Endothelial cell of umbilical vein (primary cell): ENCODE results near the gene NELFCD. TPM values are rescaled to one million over a fixed set of nuclear protein-coding genes. Genes with fewer than 3 reads are reported as not detected.

Source experiments
- BruUV-seq: library from RNA; stranded (reverse); fragments of 400-500 nt; replicated peaks from 2 replicates; lab custom pipeline; 2021; lab: Mats Ljungman, UMichigan
- CTCF ChIA-PET: fragments of 300-600, 350-600 bp; sonication (Branson Sonifier 250); formaldehyde crosslinking; loops from one replicate; lab custom pipeline; 2021; ENCODE audit warnings: antibody characterized with exemption, inconsistent platforms; lab: Charles Lee
- POLR2A ChIA-PET: fragments of 300-600, 350-600 bp; sonication (Branson Sonifier 250); formaldehyde crosslinking; loops from one replicate; lab custom pipeline; 2021; ENCODE audit warnings: antibody characterized with exemption, inconsistent platforms; lab: Charles Lee
- DNase-seq: peaks from one replicate; pipeline ENCODE4 v3.0.0-alpha.2; 2011; ENCODE audit warnings: low read depth, low spot score
- FAIRE-seq: peaks from 2 replicates; lab custom pipeline; 2011; peaks lifted over from hg19 to GRCh38; lab: Jason Lieb, UNC
- H2AFZ ChIP-seq: 2 replicates; pipeline ENCODE4 v1.6.0; 2012; ENCODE audit warnings: low read depth, low read length, control low read depth, inconsistent platforms
- H3K27ac ChIP-seq: 2 replicates; pipeline ENCODE4 v1.5.1; 2011; ENCODE audit warnings: low read depth, mild to moderate bottlenecking, control low read depth, low read length, moderate library complexity; ENCODE audit not compliant: insufficient read depth
- H3K27me3 ChIP-seq, 2 experiments: 2 replicates each; pipeline versions ENCODE4 v1.6.0 to v1.6.1; 2011; ENCODE audit warnings: low read length in 2 of 2, mixed read lengths in 1 of 2; ENCODE audit not compliant: control insufficient read depth in 2 of 2, insufficient read depth in 2 of 2
- H3K36me3 ChIP-seq, 2 experiments: 2 replicates in 1 of 2; 3 replicates in 1 of 2; pipeline ENCODE4 v1.5.1; 2011; ENCODE audit warnings: low read length in 2 of 2, mild to moderate bottlenecking in 1 of 2, moderate library complexity in 1 of 2; ENCODE audit not compliant: control insufficient read depth in 2 of 2, insufficient read depth in 2 of 2; ENCODE audit errors: extremely low read depth in 1 of 2
- H3K4me1 ChIP-seq: 3 replicates; pipeline ENCODE4 v1.5.1; 2011; ENCODE audit warnings: mild to moderate bottlenecking, low read length; ENCODE audit not compliant: control insufficient read depth, insufficient read depth; ENCODE audit errors: extremely low read depth
- H3K4me2 ChIP-seq: 2 replicates; pipeline ENCODE4 v1.6.1; 2011; ENCODE audit warnings: low read length, control low read depth, mixed read lengths; ENCODE audit not compliant: insufficient read depth
- H3K4me3 ChIP-seq, 3 experiments: fragments of 200-600 bp in 1 of 3; sonication (generic), shearing (Covaris generic) in 1 of 3; replicated peaks in 1 of 3; 2 replicates each; pipeline ENCODE4 v1.5.1; 2011 to 2016; ENCODE audit warnings: control low read depth in 3 of 3, low read length in 3 of 3, mild to moderate bottlenecking in 2 of 3, inconsistent platforms in 1 of 3, low read depth in 1 of 3, moderate library complexity in 1 of 3; ENCODE audit not compliant: insufficient read depth in 1 of 3
- H3K79me2 ChIP-seq: 2 replicates; pipeline ENCODE4 v1.6.0; 2012; ENCODE audit warnings: low read length, inconsistent platforms; ENCODE audit not compliant: control insufficient read depth, insufficient read depth
- H3K9ac ChIP-seq: replicated peaks from 2 replicates; pipeline ENCODE3; 2011; ENCODE audit warnings: low read length, control low read depth; ENCODE audit not compliant: insufficient read depth; ENCODE audit errors: extremely low read depth
- H3K9me1 ChIP-seq: replicated peaks from 3 replicates; pipeline ENCODE4 v1.6.0; 2011; ENCODE audit warnings: mild to moderate bottlenecking, low read length; ENCODE audit not compliant: control insufficient read depth, insufficient read depth; ENCODE audit errors: extremely low read depth
- H3K9me3 ChIP-seq: replicated peaks from 2 replicates; pipeline ENCODE4 v1.5.1; 2012; ENCODE audit warnings: low read length, inconsistent platforms; ENCODE audit not compliant: control insufficient read depth, insufficient read depth
- H4K20me1 ChIP-seq: replicated peaks from 2 replicates; pipeline ENCODE3; 2011; ENCODE audit warnings: mild to moderate bottlenecking, low read length; ENCODE audit not compliant: control insufficient read depth, insufficient read depth; ENCODE audit errors: extremely low read depth
- EZH2 ChIP-seq: IDR thresholded peaks from 2 replicates; pipeline ENCODE4 v1.6.1; 2012; ENCODE audit warnings: borderline replicate concordance, low read depth, mild to moderate bottlenecking, moderate library complexity, low read length, inconsistent platforms; ENCODE audit not compliant: severe bottlenecking
- FOS ChIP-seq: IDR thresholded peaks from 2 replicates; pipeline ENCODE4 v1.6.1; 2011; ENCODE audit warnings: mild to moderate bottlenecking, low read length, moderate library complexity, borderline replicate concordance; ENCODE audit not compliant: insufficient read depth
- GATA2 ChIP-seq: IDR thresholded peaks from 2 replicates; pipeline ENCODE4 v1.7.0; 2011; ENCODE audit warnings: low read depth, mild to moderate bottlenecking, moderate library complexity, mixed read lengths, low read length; ENCODE audit not compliant: insufficient read length, insufficient read depth
- JUN ChIP-seq: IDR thresholded peaks from 2 replicates; pipeline ENCODE4 v1.6.1; 2011; ENCODE audit warnings: borderline replicate concordance, low read depth; ENCODE audit not compliant: insufficient read length, insufficient read depth
- MYC ChIP-seq: IDR thresholded peaks from one replicate; pipeline ENCODE4 v1.6.1; 2011; ENCODE audit warnings: mild to moderate bottlenecking, low read depth, low read length
- POLR2A ChIP-seq: IDR thresholded peaks from 2 replicates; pipeline ENCODE4 v1.6.1; 2012; ENCODE audit warnings: low read depth, mild to moderate bottlenecking, control low read depth, low read length
- POLR2AphosphoS5 ChIP-seq: IDR thresholded peaks from 2 replicates; pipeline ENCODE4 v1.6.1; 2012; ENCODE audit warnings: low read depth, mild to moderate bottlenecking, control low read depth, low read length, moderate library complexity; ENCODE audit not compliant: insufficient read depth
- dilution Hi-C: fragments of 300-500 bp; cut with MboI; formaldehyde crosslinking; loops from one replicate; pipeline ENCODE4 v1.15.0; 2019; ENCODE audit warnings: low sequenced_read_pairs; ENCODE audit not compliant: extremely low pct_ligation_motif_present
- intact Hi-C: fragments of 100-400 bp; cut with micrococcal nuclease; formaldehyde crosslinking; loops from one replicate; pipeline ENCODE4 v1.10.0; 2022
- polyA plus RNA-seq, 4 experiments: library from polyadenylated mRNA; depleted of rRNA in 3 of 4; stranded (reverse) in 3 of 4; unstranded in 1 of 4; fragments of >200 nt; gene quantifications; 2 replicates each; pipeline versions ENCODE4 v1.2.1 to v1.2.3, GENCODE V29; 2011 to 2012; ENCODE audit warnings: missing spikeins in 1 of 4
- total RNA-seq: library from RNA; stranded (reverse); gene quantifications from 2 replicates; pipeline ENCODE4 v1.2.3, GENCODE V29; 2021
- TF ChIP-seq, protein P1 (sequence below), 2 donors: IDR thresholded peaks; 1 replicate in 1 of 2; 2 replicates in 1 of 2; pipeline ENCODE4 v1.5.1; 2011; ENCODE audit warnings: low read length in 2 of 2, mild to moderate bottlenecking in 2 of 2, moderate library complexity in 2 of 2, control low read depth in 1 of 2, inconsistent platforms in 1 of 2, low read depth in 1 of 2; ENCODE audit not compliant: insufficient read depth in 1 of 2; ENCODE audit errors: extremely low read depth in 1 of 2
- TF ChIP-seq, protein P2 (sequence below): IDR thresholded peaks from 2 replicates; pipeline ENCODE4 v1.6.1; 2011; ENCODE audit not compliant: insufficient read depth, insufficient read length

Gene NELFCD
- total and polyA plus RNA-seq, 2 donors (not counting 3 experiments of a cell fraction or from before 2014, with no cell fraction given), result 90.1 to 92.5 TPM

- Histone ChIP-seq H3K4me1 (peaks cover 16% of the 10 kb centered on the region), H3K27ac (no peak overlapping the region), H3K9me1 (no peaks in the 10 kb centered on the region), H3K4me2 (no peak overlapping the region), H3K9ac (no peak overlapping the region), H3K79me2 (peaks cover 34% of the 10 kb centered on the region), H3K27me3 (no peaks in the 10 kb centered on the region), H4K20me1 (no peaks in the 10 kb centered on the region), H3K4me3 (no peak overlapping the region), H2AFZ (no peak overlapping the region), H3K9me3 (no peaks in the 10 kb centered on the region), H3K36me3 (peaks cover 8 to 41% of the 10 kb centered on the region in 2 experiments)
- DNase-seq, result no peak
- FAIRE-seq, result no peak
- ChIA-PET POLR2A (no interaction called here), CTCF (no interaction called here)
- TF ChIP-seq EZH2, result no peak
- TF ChIP-seq, protein P1, sequence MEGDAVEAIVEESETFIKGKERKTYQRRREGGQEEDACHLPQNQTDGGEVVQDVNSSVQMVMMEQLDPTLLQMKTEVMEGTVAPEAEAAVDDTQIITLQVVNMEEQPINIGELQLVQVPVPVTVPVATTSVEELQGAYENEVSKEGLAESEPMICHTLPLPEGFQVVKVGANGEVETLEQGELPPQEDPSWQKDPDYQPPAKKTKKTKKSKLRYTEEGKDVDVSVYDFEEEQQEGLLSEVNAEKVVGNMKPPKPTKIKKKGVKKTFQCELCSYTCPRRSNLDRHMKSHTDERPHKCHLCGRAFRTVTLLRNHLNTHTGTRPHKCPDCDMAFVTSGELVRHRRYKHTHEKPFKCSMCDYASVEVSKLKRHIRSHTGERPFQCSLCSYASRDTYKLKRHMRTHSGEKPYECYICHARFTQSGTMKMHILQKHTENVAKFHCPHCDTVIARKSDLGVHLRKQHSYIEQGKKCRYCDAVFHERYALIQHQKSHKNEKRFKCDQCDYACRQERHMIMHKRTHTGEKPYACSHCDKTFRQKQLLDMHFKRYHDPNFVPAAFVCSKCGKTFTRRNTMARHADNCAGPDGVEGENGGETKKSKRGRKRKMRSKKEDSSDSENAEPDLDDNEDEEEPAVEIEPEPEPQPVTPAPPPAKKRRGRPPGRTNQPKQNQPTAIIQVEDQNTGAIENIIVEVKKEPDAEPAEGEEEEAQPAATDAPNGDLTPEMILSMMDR (IDR thresholded peaks at IDR 0.05; ENCODE audit: extremely low read depth in 1 of 2, insufficient read depth in 1 of 2, low read depth in 1 of 2, low read length in 2 of 2), result no peak
- no peak for TF ChIP-seq GATA2
- TF ChIP-seq JUN, result no peak
- TF ChIP-seq POLR2A, result no peak
- TF ChIP-seq, protein P2, sequence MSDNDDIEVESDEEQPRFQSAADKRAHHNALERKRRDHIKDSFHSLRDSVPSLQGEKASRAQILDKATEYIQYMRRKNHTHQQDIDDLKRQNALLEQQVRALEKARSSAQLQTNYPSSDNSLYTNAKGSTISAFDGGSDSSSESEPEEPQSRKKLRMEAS, result no peak
- TF ChIP-seq FOS, result no peak
- no peak for TF ChIP-seq POLR2AphosphoS5
- no peak for TF ChIP-seq MYC
- intact Hi-C loops (no loop called here), dilution Hi-C loops (no loop called here)
- no TSS peak for BruUV-seq
Observed at GRCh38 chr20:59001068-59001448, 20.0 kb downstream of the NELFCD start.
